Lower lobe of right lung (tissue), 2 donors: ENCODE results near the gene LRRC26. TPM values are rescaled to one million over a fixed set of nuclear protein-coding genes. Genes with fewer than 3 reads are reported as not detected.

ENCODE experiments used
- ATAC-seq, 2 donors: fragments of 200-7000 bp; cut with Tn5 transposase; one replicate each; pipeline ENCODE4 v1.9.1; 2020 to 2022; ENCODE audit warnings: mild to moderate bottlenecking in 2 of 2, moderate library complexity in 2 of 2
- DNase-seq: peaks from one replicate; pipeline ENCODE4 v3.0.0-alpha.2; 2020
- H3K27ac ChIP-seq: fragments of 200-600 bp; one replicate; pipeline ENCODE4 v1.8.0; 2022
- H3K27me3 ChIP-seq: fragments of 200-600 bp; one replicate; pipeline ENCODE4 v1.8.0; 2022; ENCODE audit warnings: low read depth
- H3K36me3 ChIP-seq: fragments of 200-600 bp; one replicate; pipeline ENCODE4 v1.8.0; 2022; ENCODE audit warnings: mild to moderate bottlenecking
- H3K4me1 ChIP-seq: fragments of 200-600 bp; one replicate; pipeline ENCODE4 v1.8.0; 2022
- H3K4me3 ChIP-seq: fragments of 200-600 bp; one replicate; pipeline ENCODE4 v1.8.0; 2022; ENCODE audit warnings: mild to moderate bottlenecking
- H3K9me3 ChIP-seq: fragments of 200-600 bp; one replicate; pipeline ENCODE4 v1.8.0; 2022
- CTCF ChIP-seq: fragments of 200-600 bp; IDR thresholded peaks from one replicate; pipeline ENCODE4 v1.8.0; 2022; ENCODE audit warnings: antibody characterized with exemption, mild to moderate bottlenecking
- intact Hi-C: fragments of 100-400 bp; cut with DNase I; formaldehyde crosslinking; loops from one replicate; pipeline ENCODE4 v1.11.0; 2022
- total RNA-seq: library from RNA; stranded (reverse); fragmentation: NEBNext Ultra II Directional; extraction: Animal tissue kit (Norgen Biotek cat#: 25700); gene quantifications from one replicate; pipeline ENCODE4 v1.2.1, GENCODE V29; 2021
- donor health status: DM: no; HTN: yes; CAD: no; lungs with severe emphysema.

The LRRC26 gene
- total RNA-seq, 1 donor from 2014 or later = 1.0 TPM

- H3K36me3 ChIP-seq = no peaks in the 10 kb centered on the region
- no peaks in the 10 kb centered on the region for H3K4me1 ChIP-seq
- H3K9me3 ChIP-seq = no peaks in the 10 kb centered on the region
- ATAC-seq (no peak), DNase-seq (no peak)
- no peak for TF ChIP-seq CTCF
- no peak overlapping the region for H3K4me3 ChIP-seq
- H3K27me3 ChIP-seq = peaks cover 39% of the 10 kb centered on the region
- intact Hi-C loops = no loop called here
- no peak overlapping the region for H3K27ac ChIP-seq
These were observed 22.1 kb downstream of the LRRC26 start for GRCh38 chr9:137147793-137148160.

- intact Hi-C loops = no loop called here
- Histone ChIP-seq H3K4me1 (no peaks in the 10 kb centered on the region), H3K36me3 (no peaks in the 10 kb centered on the region), H3K27ac (no peak overlapping the region), H3K9me3 (no peaks in the 10 kb centered on the region), H3K4me3 (no peak overlapping the region), H3K27me3 (peaks cover 44% of the 10 kb centered on the region)
- no peak for TF ChIP-seq CTCF
- DNase-seq (no peak), ATAC-seq (no peak)
These were observed 22.6 kb downstream of the LRRC26 start for GRCh38 chr9:137147091-137147792.

GRCh38 chr9:137146527-137146918 lies 23.3 kb downstream of the LRRC26 start:
- H3K36me3 ChIP-seq = no peaks in the 10 kb centered on the region
- TF ChIP-seq CTCF = no peak
- no peaks in the 10 kb centered on the region for H3K9me3 ChIP-seq
- no peak for DNase-seq
- intact Hi-C loops = no loop called here
- ATAC-seq = no peak
- H3K27me3 ChIP-seq = peaks cover 52% of the 10 kb centered on the region
- no peak overlapping the region for H3K4me3 ChIP-seq
- no peak overlapping the region for H3K27ac ChIP-seq
- no peaks in the 10 kb centered on the region for H3K4me1 ChIP-seq

GRCh38 chr9:137145731-137146526 lies 23.9 kb downstream of the LRRC26 start:
- ATAC-seq (no peak), DNase-seq (no peak)
- Histone ChIP-seq H3K27me3 (peaks cover 58% of the 10 kb centered on the region), H3K4me1 (no peaks in the 10 kb centered on the region), H3K27ac (no peak overlapping the region), H3K36me3 (no peaks in the 10 kb centered on the region), H3K9me3 (no peaks in the 10 kb centered on the region), H3K4me3 (no peak overlapping the region)
- intact Hi-C loops = no loop called here
- no peak for TF ChIP-seq CTCF

GRCh38 chr9:137143459-137143858 lies 26.4 kb downstream of the LRRC26 start:
- Histone ChIP-seq H3K4me1 (peaks cover 6% of the 10 kb centered on the region), H3K4me3 (no peak overlapping the region), H3K27me3 (peaks cover 80% of the 10 kb centered on the region), H3K36me3 (no peaks in the 10 kb centered on the region), H3K27ac (no peak overlapping the region), H3K9me3 (no peaks in the 10 kb centered on the region)
- no peak for TF ChIP-seq CTCF
- ATAC-seq = no peak
- intact Hi-C loops = no loop called here
- DNase-seq = no peak
